GM12878 (cell line): ENCODE measurements around the gene EYS. TPM values are rescaled to one million over a fixed set of nuclear protein-coding genes. Genes with fewer than 3 reads are reported as not detected.

Source experiments
- ATAC-seq: fragments of 200-7000 bp; cut with Tn5 transposase; 3 replicates; pipeline ENCODE4 v1.9.1; 2020; ENCODE audit warnings: mild to moderate bottlenecking, moderate library complexity
- BruUV-seq: library from RNA; stranded (reverse); fragments of 400-500 nt; replicated peaks from 2 replicates; lab custom pipeline; 2021; lab: Mats Ljungman, UMichigan
- CTCF ChIA-PET: fragments of 300-600 bp; sonication (Branson Sonifier 250); formaldehyde crosslinking; extraction: SDS; loops from one replicate; lab custom pipeline; 2021; ENCODE audit warnings: inconsistent platforms; lab: Yijun Ruan, JAX
- POLR2A ChIA-PET: fragments of 350-600 bp; formaldehyde crosslinking; extraction: SDS; loops from one replicate; lab custom pipeline; 2021; ENCODE audit warnings: inconsistent platforms; lab: Charles Lee
- RAD21 ChIA-PET: fragments of 300-600 bp; sonication (Branson Sonifier 250); formaldehyde crosslinking; loops from one replicate; lab custom pipeline; 2023; ENCODE audit warnings: antibody characterized with exemption; ENCODE audit not compliant: unreplicated experiment; lab: Charles Lee
- SMC1A ChIA-PET: fragments of 300-600 bp; sonication (Branson Sonifier 250); formaldehyde crosslinking; loops from one replicate; lab custom pipeline; 2023; ENCODE audit not compliant: unreplicated experiment, uncharacterized antibody; lab: Charles Lee
- DNase-seq: peaks from one replicate; pipeline ENCODE4 v3.0.0-alpha.2; 2011; ENCODE audit warnings: low read depth, low spot score
- FAIRE-seq: peaks from 3 replicates; lab custom pipeline; 2011; peaks lifted over from hg19 to GRCh38; lab: Jason Lieb, UNC
- H2AFZ ChIP-seq: 2 replicates; pipeline ENCODE4 v1.6.0; 2011; ENCODE audit warnings: low read depth, low read length, control low read depth; ENCODE audit not compliant: control insufficient read depth
- H3K27ac ChIP-seq: 2 replicates; pipeline ENCODE4 v1.5.1; 2011; ENCODE audit warnings: control low read depth; ENCODE audit not compliant: control insufficient read depth, insufficient read depth
- H3K27me3 ChIP-seq, 2 experiments: replicated peaks in 1 of 2; 2 replicates each; pipeline versions ENCODE4 v1.6.0 to v1.6.1; 2011; ENCODE audit warnings: low read length in 1 of 2; ENCODE audit not compliant: control insufficient read depth in 2 of 2, insufficient read depth in 2 of 2
- H3K36me3 ChIP-seq, 2 experiments: 2 replicates each; pipeline ENCODE4 v1.5.1; 2011; ENCODE audit warnings: low read length in 1 of 2; ENCODE audit not compliant: control insufficient read depth in 2 of 2, insufficient read depth in 2 of 2
- H3K4me1 ChIP-seq: 2 replicates; pipeline ENCODE4 v1.6.1; 2011; ENCODE audit warnings: mild to moderate bottlenecking, low read length, moderate library complexity, mixed read lengths; ENCODE audit not compliant: control insufficient read depth, insufficient read depth
- H3K4me2 ChIP-seq: 2 replicates; pipeline ENCODE4 v1.6.0; 2011; ENCODE audit warnings: control low read depth; ENCODE audit not compliant: control insufficient read depth, insufficient read depth
- H3K4me3 ChIP-seq: fragments of 200-600 bp; sonication (generic); 2 replicates; pipeline ENCODE4 v1.5.1; 2016
- H3K79me2 ChIP-seq: 2 replicates; pipeline ENCODE4 v1.6.0; 2011; ENCODE audit warnings: low read length; ENCODE audit not compliant: control insufficient read depth, insufficient read depth
- H3K9ac ChIP-seq: 2 replicates; pipeline ENCODE4 v1.8.0; 2011; ENCODE audit warnings: low read length, control low read depth, mixed read lengths; ENCODE audit not compliant: control insufficient read depth, insufficient read depth
- H3K9me3 ChIP-seq: replicated peaks from 3 replicates; pipeline ENCODE4 v1.5.1; 2011; ENCODE audit warnings: mild to moderate bottlenecking, low read length; ENCODE audit not compliant: control insufficient read depth, insufficient read depth
- H4K20me1 ChIP-seq: 2 replicates; pipeline ENCODE4 v1.6.0; 2011; ENCODE audit not compliant: control insufficient read depth, insufficient read depth
- IKZF2 ChIP-seq, 2 experiments: fragments of 450-650 bp; IDR thresholded peaks; 2 replicates each; pipeline ENCODE4 v1.6.1; 2017; ENCODE audit warnings: mild to moderate bottlenecking in 2 of 2, moderate library complexity in 2 of 2
- MEF2B ChIP-seq: fragments of 450-650 bp; IDR thresholded peaks from 2 replicates; pipeline ENCODE4 v1.6.1; 2018; ENCODE audit warnings: mild to moderate bottlenecking, moderate library complexity; ENCODE audit not compliant: partially characterized antibody, poor library complexity, severe bottlenecking
- RAD21 ChIP-seq: IDR thresholded peaks from 2 replicates; pipeline ENCODE4 v1.6.1; 2011; ENCODE audit warnings: mild to moderate bottlenecking, low read depth, low read length, moderate library complexity; ENCODE audit not compliant: insufficient read depth
- WGBS: methylation state at CpG from one replicate; pipeline ENCODE4 v1.1.6; 2016; ENCODE audit warnings: low lambda C conversion rate; ENCODE audit not compliant: insufficient replicate concordance, insufficient coverage; ENCODE audit errors: missing lambda C conversion rate; 5-methylcytosine and 5-hydroxymethylcytosine counted together
- in situ Hi-C: fragments of 300-500 bp; cut with MboI; formaldehyde crosslinking; loops from 9 replicates; pipeline ENCODE4 v1.14.3; 2018; ENCODE audit warnings: mixed read lengths
- intact Hi-C: fragments of 100-400 bp; cut with micrococcal nuclease; formaldehyde crosslinking; loops from one replicate; pipeline ENCODE4 v1.14.2; 2022; ENCODE audit not compliant: unreplicated experiment
- polyA plus RNA-seq, 11 experiments: library from polyadenylated mRNA; depleted of rRNA in 4 of 11; unstranded in 6 of 11; stranded (reverse) in 5 of 11; fragments of >200 nt; fragmentation: Nextera tagmentation in 4 of 11; fragmentation: Illumina TruSeq in 1 of 11; extraction: Ambion mirVana in 4 of 11; extraction: Trizol in 1 of 11; gene quantifications; 1 replicate in 1 of 11; 2 replicates in 10 of 11; pipeline versions ENCODE4 v1.2.1 to v1.2.3, GENCODE V29; 2011 to 2016; ENCODE audit warnings: inconsistent platforms in 2 of 11, missing spikeins in 2 of 11, low read depth in 1 of 11
- total RNA-seq, 4 experiments: library from RNA; depleted of rRNA in 3 of 4; stranded (reverse); fragments of >200 nt in 3 of 4; fragmentation: Illumina TruSeq in 1 of 4; extraction: Trizol in 1 of 4; gene quantifications; 2 replicates each; pipeline versions ENCODE4 v1.2.1 to v1.2.3, GENCODE V29; 2013 to 2021
- TF ChIP-seq, protein P1 (sequence below): fragments of 450-650 bp; IDR thresholded peaks from 2 replicates; pipeline ENCODE4 v1.6.1; 2014; ENCODE audit warnings: mild to moderate bottlenecking
- TF ChIP-seq, protein P2 (sequence below): fragments of 450-650 bp; IDR thresholded peaks from 2 replicates; pipeline ENCODE4 v1.6.1; 2016; ENCODE audit warnings: mild to moderate bottlenecking, moderate library complexity, borderline replicate concordance
- TF ChIP-seq, protein P3 (sequence below), 3 experiments: IDR thresholded peaks in 2 of 3; conservative IDR thresholded peaks in 1 of 3; 2 replicates each; pipeline ENCODE4 v1.5.1; 2011; ENCODE audit warnings: low read depth in 3 of 3, low read length in 3 of 3, mild to moderate bottlenecking in 3 of 3, control low read depth in 2 of 3, moderate library complexity in 2 of 3, inconsistent platforms in 1 of 3, mixed read lengths in 1 of 3; ENCODE audit not compliant: control insufficient read depth in 2 of 3, insufficient read depth in 1 of 3; ENCODE audit errors: extremely low read depth in 1 of 3
- TF ChIP-seq, protein P4 (sequence below): fragments of 450-650 bp; IDR thresholded peaks from 2 replicates; pipeline ENCODE4 v1.6.1; 2017; ENCODE audit warnings: mild to moderate bottlenecking, moderate library complexity

The EYS gene
- total and polyA plus RNA-seq, 10 of the 15 experiments (the other 5 are each of a cell fraction or from before 2014, with no cell fraction given) = under 0.01 to 0.14 (median 0.02) TPM; not detected in 1

DNA sequence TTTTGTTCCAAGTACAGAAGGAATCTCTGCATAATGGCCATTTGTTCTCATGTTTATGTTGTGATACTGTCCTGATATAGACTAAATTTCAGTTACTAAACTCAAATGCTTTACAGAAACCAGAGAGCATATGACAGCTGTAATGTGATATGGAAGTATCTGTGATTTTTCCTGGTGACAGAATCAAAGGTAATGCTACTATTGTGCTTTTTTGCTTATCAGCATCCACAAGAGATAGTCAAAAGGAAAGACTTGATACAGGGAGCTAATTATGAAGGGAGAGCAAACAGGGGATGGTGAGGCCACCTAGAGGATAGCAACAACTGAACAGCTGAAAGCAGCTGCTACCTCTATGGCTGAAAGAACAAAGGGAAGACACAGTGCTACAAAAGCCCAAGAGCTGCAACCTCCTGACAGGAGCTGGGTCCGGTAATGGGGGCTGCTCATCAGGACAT is 1890.0 kb downstream of the EYS start:
- CTCF ChIA-PET = interaction anchor here (0.9 to 2.1 kb wide), 5 partner anchors 10 to 466 kb away, joined by 3 to 11 read pairs (median 5); no protein-coding TSS in a partner anchor
- 0% methylated on average over 1 of the region's 1 CpG for WGBS
- no peak overlapping the region for H3K4me3 ChIP-seq
- no peaks in the 10 kb centered on the region for H4K20me1 ChIP-seq
- no TSS peak for BruUV-seq
- POLR2A ChIA-PET = no interaction called here
- H3K27ac ChIP-seq = no peak overlapping the region
- DNase-seq = no peak
- SMC1A ChIA-PET = interaction anchor here (0.5 to 1.4 kb wide), 9 partner anchors 9 to 532 kb away, joined by 3 to 6 read pairs (median 3); no protein-coding TSS in a partner anchor
- H2AFZ ChIP-seq = no peak overlapping the region
- H3K9me3 ChIP-seq = no peaks in the 10 kb centered on the region
- no peaks in the 10 kb centered on the region for H3K36me3 ChIP-seq
- intact Hi-C loops (no loop called here), in situ Hi-C loops (no loop called here)
- no peaks in the 10 kb centered on the region for H3K79me2 ChIP-seq
- no peaks in the 10 kb centered on the region for H3K4me1 ChIP-seq
- no peak overlapping the region for H3K9ac ChIP-seq
- FAIRE-seq = no peak
- peak; percentile 83 for ATAC-seq
- RAD21 ChIA-PET = interaction anchor here (0.9 to 2.2 kb wide), 3 partner anchors 53 to 464 kb away, joined by 3 to 9 read pairs (median 6); no protein-coding TSS in a partner anchor
- H3K4me2 ChIP-seq = no peak overlapping the region
- peaks cover 0 to 3% of the 10 kb centered on the region in 2 experiments; a peak in 1 of 4 replicates for H3K27me3 ChIP-seq
- TF ChIP-seq MEF2B = no peak
- TF ChIP-seq RAD21 = 0 out of 2 replicates have a peak, but pooled peaks have one; percentile 6
- TF ChIP-seq, protein P1, sequence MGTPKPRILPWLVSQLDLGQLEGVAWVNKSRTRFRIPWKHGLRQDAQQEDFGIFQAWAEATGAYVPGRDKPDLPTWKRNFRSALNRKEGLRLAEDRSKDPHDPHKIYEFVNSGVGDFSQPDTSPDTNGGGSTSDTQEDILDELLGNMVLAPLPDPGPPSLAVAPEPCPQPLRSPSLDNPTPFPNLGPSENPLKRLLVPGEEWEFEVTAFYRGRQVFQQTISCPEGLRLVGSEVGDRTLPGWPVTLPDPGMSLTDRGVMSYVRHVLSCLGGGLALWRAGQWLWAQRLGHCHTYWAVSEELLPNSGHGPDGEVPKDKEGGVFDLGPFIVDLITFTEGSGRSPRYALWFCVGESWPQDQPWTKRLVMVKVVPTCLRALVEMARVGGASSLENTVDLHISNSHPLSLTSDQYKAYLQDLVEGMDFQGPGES = no peak
- TF ChIP-seq, protein P2, sequence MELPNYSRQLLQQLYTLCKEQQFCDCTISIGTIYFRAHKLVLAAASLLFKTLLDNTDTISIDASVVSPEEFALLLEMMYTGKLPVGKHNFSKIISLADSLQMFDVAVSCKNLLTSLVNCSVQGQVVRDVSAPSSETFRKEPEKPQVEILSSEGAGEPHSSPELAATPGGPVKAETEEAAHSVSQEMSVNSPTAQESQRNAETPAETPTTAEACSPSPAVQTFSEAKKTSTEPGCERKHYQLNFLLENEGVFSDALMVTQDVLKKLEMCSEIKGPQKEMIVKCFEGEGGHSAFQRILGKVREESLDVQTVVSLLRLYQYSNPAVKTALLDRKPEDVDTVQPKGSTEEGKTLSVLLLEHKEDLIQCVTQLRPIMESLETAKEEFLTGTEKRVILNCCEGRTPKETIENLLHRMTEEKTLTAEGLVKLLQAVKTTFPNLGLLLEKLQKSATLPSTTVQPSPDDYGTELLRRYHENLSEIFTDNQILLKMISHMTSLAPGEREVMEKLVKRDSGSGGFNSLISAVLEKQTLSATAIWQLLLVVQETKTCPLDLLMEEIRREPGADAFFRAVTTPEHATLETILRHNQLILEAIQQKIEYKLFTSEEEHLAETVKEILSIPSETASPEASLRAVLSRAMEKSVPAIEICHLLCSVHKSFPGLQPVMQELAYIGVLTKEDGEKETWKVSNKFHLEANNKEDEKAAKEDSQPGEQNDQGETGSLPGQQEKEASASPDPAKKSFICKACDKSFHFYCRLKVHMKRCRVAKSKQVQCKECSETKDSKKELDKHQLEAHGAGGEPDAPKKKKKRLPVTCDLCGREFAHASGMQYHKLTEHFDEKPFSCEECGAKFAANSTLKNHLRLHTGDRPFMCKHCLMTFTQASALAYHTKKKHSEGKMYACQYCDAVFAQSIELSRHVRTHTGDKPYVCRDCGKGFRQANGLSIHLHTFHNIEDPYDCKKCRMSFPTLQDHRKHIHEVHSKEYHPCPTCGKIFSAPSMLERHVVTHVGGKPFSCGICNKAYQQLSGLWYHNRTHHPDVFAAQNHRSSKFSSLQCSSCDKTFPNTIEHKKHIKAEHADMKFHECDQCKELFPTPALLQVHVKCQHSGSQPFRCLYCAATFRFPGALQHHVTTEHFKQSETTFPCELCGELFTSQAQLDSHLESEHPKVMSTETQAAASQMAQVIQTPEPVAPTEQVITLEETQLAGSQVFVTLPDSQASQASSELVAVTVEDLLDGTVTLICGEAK = no peak
- TF ChIP-seq, protein P3, sequence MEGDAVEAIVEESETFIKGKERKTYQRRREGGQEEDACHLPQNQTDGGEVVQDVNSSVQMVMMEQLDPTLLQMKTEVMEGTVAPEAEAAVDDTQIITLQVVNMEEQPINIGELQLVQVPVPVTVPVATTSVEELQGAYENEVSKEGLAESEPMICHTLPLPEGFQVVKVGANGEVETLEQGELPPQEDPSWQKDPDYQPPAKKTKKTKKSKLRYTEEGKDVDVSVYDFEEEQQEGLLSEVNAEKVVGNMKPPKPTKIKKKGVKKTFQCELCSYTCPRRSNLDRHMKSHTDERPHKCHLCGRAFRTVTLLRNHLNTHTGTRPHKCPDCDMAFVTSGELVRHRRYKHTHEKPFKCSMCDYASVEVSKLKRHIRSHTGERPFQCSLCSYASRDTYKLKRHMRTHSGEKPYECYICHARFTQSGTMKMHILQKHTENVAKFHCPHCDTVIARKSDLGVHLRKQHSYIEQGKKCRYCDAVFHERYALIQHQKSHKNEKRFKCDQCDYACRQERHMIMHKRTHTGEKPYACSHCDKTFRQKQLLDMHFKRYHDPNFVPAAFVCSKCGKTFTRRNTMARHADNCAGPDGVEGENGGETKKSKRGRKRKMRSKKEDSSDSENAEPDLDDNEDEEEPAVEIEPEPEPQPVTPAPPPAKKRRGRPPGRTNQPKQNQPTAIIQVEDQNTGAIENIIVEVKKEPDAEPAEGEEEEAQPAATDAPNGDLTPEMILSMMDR (IDR thresholded peaks at IDR 0.05 in 2 of 3, conservative IDR thresholded peaks at IDR 0.05 in 1 of 3; ENCODE audit: control insufficient read depth in 2 of 3, extremely low read depth in 1 of 3, insufficient read depth in 1 of 3, low read depth in 3 of 3, low read length in 3 of 3) = peak; percentile 6 to 31 (median 22); a peak in 2 of 6 replicates
- TF ChIP-seq, protein P4, sequence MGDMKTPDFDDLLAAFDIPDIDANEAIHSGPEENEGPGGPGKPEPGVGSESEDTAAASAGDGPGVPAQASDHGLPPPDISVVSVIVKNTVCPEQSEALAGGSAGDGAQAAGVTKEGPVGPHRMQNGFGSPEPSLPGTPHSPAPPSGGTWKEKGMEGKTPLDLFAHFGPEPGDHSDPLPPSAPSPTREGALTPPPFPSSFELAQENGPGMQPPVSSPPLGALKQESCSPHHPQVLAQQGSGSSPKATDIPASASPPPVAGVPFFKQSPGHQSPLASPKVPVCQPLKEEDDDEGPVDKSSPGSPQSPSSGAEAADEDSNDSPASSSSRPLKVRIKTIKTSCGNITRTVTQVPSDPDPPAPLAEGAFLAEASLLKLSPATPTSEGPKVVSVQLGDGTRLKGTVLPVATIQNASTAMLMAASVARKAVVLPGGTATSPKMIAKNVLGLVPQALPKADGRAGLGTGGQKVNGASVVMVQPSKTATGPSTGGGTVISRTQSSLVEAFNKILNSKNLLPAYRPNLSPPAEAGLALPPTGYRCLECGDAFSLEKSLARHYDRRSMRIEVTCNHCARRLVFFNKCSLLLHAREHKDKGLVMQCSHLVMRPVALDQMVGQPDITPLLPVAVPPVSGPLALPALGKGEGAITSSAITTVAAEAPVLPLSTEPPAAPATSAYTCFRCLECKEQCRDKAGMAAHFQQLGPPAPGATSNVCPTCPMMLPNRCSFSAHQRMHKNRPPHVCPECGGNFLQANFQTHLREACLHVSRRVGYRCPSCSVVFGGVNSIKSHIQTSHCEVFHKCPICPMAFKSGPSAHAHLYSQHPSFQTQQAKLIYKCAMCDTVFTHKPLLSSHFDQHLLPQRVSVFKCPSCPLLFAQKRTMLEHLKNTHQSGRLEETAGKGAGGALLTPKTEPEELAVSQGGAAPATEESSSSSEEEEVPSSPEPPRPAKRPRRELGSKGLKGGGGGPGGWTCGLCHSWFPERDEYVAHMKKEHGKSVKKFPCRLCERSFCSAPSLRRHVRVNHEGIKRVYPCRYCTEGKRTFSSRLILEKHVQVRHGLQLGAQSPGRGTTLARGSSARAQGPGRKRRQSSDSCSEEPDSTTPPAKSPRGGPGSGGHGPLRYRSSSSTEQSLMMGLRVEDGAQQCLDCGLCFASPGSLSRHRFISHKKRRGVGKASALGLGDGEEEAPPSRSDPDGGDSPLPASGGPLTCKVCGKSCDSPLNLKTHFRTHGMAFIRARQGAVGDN = no peak
- TF ChIP-seq IKZF2 (IDR thresholded peaks at IDR 0.05) = no peak
